Measurements from ENCODE around the gene WNT3A.
A peak's percentile ranks its signal among the peaks of the same experiment; 100 is the strongest.

The WNT3A gene

DNA sequence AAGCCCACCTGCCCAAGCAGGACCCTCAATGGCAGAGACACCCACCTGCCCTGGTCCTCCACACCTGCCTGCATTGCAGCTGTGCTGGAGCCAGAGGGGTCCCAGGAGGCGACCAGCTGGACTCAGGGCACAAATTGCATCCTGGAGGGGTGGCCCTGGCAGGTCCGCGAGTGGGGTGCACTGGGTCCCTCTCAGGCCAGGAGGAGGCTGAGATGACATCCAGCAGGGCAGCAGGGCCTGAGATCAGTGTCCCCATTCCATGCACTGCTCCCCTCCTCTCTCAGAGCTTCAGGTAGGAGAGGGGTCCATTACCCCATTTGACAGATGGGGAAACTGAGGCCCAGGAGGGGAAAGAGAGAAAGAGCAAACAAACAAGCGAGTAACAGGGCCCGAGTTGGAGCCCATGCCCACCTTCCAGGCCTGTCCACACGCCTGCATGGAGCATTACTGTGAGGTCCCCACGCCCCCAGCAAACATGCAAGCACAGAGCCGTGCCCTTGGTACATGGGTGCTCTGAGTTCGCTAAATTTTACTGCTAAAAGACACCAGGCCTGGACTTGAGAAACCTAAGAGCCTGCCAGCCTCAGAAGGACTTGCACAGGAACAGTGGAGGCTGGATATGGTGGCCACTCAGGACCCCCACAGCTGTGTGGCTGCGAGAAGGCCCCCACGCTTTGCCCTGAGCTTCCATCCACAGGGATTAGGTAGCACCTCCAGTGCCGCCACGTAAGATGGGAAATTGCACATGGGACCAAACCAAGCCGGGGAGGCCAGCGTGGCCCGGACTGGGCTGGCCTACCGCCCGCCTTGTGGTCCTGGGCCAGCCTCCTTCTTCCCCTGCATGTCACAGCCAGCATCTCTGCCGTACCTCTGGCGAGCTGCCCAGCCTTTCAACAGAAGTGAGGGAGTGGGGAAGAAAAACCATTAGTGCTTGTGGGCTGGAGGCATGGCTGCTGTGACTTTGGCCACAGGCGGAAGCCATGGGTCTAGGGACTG lies 7.4 kb downstream of the WNT3A start:
- Histone ChIP-seq H3K9me3 (ENCODE audit: control insufficient read depth, insufficient read depth, low read depth, low read length) (no peaks in the 10 kb centered on the region), H3K36me3 (ENCODE audit: control insufficient read depth in 2 of 2, insufficient read depth in 1 of 2, low read length in 2 of 2) (no peaks in the 10 kb centered on the region), H3K27ac (ENCODE audit: extremely low read depth, low read depth, low read length) (no peak overlapping the region), H3K4me3 (ENCODE audit: low read depth, low read length) (no peak overlapping the region), H3K4me1 (ENCODE audit: control insufficient read depth, insufficient read depth, low read length) (no peaks in the 10 kb centered on the region)
- CTCF ChIA-PET: interaction anchor here (0.5 to 3.8 kb wide), 3 partner anchors 10 to 700 kb away, joined by 3 to 14 read pairs (median 4); no protein-coding TSS in a partner anchor
- POLR2A ChIA-PET: no interaction called here
- TF ChIP-seq ZNF157 (tag by site-specific recombination; IDR thresholded peaks at IDR 0.05) (no peak), EGR2 (tag by site-specific recombination; IDR thresholded peaks at IDR 0.05; ENCODE audit: low read depth) (0 out of 2 replicates have a peak, but pooled peaks have one; percentile 29), YY2 (tag by site-specific recombination; IDR thresholded peaks at IDR 0.05) (0 out of 2 replicates have a peak, but pooled peaks have one; percentile 24), ZFHX2 (tag by site-specific recombination; conservative IDR thresholded peaks at IDR 0.05) (peak; percentile 50), ZBTB48 (tag by site-specific recombination; IDR thresholded peaks at IDR 0.05) (peak; percentile 72), GLIS2 (tag by site-specific recombination; IDR thresholded peaks at IDR 0.05) (peak; percentile 42; the same call in 1 of the 2 replicates), YY1 (tag by site-specific recombination; IDR thresholded peaks at IDR 0.05) (0 out of 2 replicates have a peak, but pooled peaks have one; percentile 47)
- TF ChIP-seq, protein P1, sequence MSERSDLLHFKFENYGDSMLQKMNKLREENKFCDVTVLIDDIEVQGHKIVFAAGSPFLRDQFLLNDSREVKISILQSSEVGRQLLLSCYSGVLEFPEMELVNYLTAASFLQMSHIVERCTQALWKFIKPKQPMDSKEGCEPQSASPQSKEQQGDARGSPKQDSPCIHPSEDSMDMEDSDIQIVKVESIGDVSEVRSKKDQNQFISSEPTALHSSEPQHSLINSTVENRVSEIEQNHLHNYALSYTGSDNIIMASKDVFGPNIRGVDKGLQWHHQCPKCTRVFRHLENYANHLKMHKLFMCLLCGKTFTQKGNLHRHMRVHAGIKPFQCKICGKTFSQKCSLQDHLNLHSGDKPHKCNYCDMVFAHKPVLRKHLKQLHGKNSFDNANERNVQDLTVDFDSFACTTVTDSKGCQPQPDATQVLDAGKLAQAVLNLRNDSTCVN (tag by site-specific recombination; optimal IDR thresholded peaks at IDR 0.05): no peak
- TF ChIP-seq, protein P2, sequence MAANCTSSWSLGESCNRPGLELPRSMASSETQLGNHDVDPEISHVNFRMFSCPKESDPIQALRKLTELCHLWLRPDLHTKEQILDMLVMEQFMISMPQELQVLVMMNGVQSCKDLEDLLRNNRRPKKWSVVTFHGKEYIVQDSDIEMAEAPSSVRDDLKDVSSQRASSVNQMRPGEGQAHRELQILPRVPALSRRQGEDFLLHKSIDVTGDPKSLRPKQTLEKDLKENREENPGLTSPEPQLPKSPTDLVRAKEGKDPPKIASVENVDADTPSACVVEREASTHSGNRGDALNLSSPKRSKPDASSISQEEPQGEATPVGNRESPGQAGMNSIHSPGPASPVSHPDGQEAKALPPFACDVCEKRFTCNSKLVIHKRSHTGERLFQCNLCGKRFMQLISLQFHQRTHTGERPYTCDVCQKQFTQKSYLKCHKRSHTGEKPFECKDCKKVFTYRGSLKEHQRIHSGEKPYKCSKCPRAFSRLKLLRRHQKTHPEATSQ (tag by site-specific recombination; IDR thresholded peaks at IDR 0.05): no peak

DNA sequence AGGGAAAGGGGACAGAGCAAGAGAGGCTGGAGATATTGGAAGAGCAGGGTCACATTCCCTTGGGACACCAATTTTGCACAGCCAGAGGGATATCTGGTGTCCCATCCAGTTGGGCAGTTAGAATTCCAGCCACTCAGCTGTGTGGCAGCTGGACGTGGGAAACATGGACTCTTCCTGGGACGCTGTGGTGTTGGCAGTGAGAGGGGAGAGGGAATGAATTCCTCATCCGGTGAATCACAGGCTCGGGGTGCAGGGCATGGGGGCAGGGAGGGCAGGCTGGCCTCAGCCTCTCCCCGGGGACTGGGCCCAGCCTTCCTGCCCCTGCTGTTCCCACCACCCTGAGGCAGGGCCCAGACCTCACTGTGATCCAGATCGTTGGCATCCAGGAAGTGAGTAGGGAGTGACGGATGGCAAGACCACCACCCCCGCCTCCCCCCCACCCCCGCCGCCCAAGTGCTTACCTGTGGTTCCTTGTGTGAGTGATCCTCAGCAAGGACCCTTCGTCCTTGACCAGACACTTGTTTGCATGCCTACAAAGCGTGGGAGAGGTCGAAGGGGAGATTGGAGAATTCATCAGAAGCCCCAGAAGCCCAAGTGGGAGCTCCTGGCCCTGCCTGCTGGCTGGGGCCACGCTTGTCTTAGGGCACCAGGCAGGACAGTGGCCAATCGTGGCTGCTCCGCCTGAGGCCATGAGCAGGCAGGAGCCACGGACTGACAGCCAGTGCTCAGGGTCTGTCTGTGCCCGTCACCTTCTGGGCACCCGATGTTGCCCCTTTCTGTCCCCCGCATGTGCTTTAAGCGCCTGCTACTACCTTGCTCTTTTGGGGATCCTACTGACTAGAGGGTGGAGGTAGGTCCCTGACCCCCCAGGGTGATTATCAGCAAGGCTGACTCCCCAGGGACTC lies 8.7 kb downstream of the WNT3A start:
- Histone ChIP-seq H3K4me3 (ENCODE audit: low read depth, low read length) (no peak overlapping the region), H3K27ac (ENCODE audit: extremely low read depth, low read depth, low read length) (no peak overlapping the region), H3K36me3 (ENCODE audit: control insufficient read depth in 2 of 2, insufficient read depth in 1 of 2, low read length in 2 of 2) (no peaks in the 10 kb centered on the region), H3K9me3 (ENCODE audit: control insufficient read depth, insufficient read depth, low read depth, low read length) (no peaks in the 10 kb centered on the region), H3K4me1 (ENCODE audit: control insufficient read depth, insufficient read depth, low read length) (no peaks in the 10 kb centered on the region)
- CTCF ChIA-PET: interaction anchor here (3.8 kb wide), 1 partner anchor 12 kb away, joined by 14 read pairs; no protein-coding TSS in a partner anchor
- TF ChIP-seq, protein P3, sequence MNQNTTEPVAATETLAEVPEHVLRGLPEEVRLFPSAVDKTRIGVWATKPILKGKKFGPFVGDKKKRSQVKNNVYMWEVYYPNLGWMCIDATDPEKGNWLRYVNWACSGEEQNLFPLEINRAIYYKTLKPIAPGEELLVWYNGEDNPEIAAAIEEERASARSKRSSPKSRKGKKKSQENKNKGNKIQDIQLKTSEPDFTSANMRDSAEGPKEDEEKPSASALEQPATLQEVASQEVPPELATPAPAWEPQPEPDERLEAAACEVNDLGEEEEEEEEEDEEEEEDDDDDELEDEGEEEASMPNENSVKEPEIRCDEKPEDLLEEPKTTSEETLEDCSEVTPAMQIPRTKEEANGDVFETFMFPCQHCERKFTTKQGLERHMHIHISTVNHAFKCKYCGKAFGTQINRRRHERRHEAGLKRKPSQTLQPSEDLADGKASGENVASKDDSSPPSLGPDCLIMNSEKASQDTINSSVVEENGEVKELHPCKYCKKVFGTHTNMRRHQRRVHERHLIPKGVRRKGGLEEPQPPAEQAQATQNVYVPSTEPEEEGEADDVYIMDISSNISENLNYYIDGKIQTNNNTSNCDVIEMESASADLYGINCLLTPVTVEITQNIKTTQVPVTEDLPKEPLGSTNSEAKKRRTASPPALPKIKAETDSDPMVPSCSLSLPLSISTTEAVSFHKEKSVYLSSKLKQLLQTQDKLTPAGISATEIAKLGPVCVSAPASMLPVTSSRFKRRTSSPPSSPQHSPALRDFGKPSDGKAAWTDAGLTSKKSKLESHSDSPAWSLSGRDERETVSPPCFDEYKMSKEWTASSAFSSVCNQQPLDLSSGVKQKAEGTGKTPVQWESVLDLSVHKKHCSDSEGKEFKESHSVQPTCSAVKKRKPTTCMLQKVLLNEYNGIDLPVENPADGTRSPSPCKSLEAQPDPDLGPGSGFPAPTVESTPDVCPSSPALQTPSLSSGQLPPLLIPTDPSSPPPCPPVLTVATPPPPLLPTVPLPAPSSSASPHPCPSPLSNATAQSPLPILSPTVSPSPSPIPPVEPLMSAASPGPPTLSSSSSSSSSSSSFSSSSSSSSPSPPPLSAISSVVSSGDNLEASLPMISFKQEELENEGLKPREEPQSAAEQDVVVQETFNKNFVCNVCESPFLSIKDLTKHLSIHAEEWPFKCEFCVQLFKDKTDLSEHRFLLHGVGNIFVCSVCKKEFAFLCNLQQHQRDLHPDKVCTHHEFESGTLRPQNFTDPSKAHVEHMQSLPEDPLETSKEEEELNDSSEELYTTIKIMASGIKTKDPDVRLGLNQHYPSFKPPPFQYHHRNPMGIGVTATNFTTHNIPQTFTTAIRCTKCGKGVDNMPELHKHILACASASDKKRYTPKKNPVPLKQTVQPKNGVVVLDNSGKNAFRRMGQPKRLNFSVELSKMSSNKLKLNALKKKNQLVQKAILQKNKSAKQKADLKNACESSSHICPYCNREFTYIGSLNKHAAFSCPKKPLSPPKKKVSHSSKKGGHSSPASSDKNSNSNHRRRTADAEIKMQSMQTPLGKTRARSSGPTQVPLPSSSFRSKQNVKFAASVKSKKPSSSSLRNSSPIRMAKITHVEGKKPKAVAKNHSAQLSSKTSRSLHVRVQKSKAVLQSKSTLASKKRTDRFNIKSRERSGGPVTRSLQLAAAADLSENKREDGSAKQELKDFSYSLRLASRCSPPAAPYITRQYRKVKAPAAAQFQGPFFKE (tag by site-specific recombination; IDR thresholded peaks at IDR 0.05; ENCODE audit: borderline replicate concordance): no peak
- POLR2A ChIA-PET: no interaction called here
